ENCODE data around the gene AP2B1.

GRCh38 chr17:35684055-35684802, 97.1 kb downstream of the AP2B1 start:
- TF ChIP-seq CTCF (IDR thresholded peaks at IDR 0.05) (no peak), ZFX (IDR thresholded peaks at IDR 0.05; ENCODE audit: borderline replicate concordance) (no peak)
